CD4-positive, alpha-beta T cell treated with Interferon alpha-2 for 1 hour (primary cell): ENCODE measurements around the gene CFAP299.

Experiments
- DNase-seq, 2 donors: peaks; one replicate each; pipeline ENCODE4 v3.0.0-alpha.2; 2020 to 2022

Gene CFAP299

GRCh38 chr4:80452768-80453167 lies 117.2 kb downstream of the CFAP299 start:
- no peak for DNase-seq

DNA sequence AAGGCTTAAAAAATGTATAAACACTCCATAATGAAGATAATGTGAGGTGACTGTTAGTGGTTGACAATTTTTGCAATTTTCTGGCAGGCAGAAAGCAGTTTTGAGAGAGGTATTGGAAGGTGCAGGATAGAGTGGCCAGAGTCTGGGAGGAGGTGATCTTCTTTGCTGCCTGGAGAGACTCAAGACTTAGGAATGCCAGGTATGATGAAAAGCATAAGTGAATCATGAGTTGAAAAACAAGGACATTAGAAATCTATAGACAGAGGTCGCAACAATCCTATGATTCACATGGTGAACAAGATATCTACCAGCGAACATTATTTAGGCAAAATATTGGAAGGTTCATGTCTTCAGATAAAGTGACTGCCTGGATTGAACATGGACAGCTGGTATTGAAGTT lies 118.5 kb downstream of the CFAP299 start:
- no peak for DNase-seq

- DNase-seq, result no peak
Observed at GRCh38 chr4:80454556-80454955, 119.0 kb downstream of the CFAP299 start.

GRCh38 chr4:80459918-80460473 lies 124.5 kb downstream of the CFAP299 start:
- DNase-seq, result peak in 1 of 2 donors; percentile 41

- no peak for DNase-seq
Observed at GRCh38 chr4:80461412-80461811, 125.9 kb downstream of the CFAP299 start.

DNA sequence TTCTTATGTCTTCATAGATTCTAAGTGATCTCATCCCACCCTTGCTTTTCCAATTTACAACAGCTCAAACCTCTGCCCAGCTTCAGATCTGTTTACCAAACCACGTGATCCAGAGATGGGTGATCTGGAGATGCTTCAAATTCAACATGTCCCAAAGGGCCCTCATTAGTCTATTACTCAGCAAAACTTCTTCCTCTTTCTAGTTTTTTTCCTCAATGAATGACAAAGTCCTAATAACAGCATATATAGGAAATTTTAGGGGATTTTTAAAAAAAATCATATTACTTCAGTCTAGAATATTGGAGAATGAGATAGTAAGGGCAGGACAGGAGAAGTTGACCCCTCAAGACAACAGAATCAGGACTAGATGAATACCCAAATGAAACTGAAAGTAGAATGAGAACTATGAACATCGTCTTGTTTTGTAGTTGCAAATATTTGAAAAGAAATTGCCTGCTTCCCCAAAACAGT lies 127.1 kb downstream of the CFAP299 start:
- peak in 1 of 2 donors; percentile 18 for DNase-seq

- no peak for DNase-seq
Observed at GRCh38 chr4:80463509-80463908, 128.0 kb downstream of the CFAP299 start.

DNA sequence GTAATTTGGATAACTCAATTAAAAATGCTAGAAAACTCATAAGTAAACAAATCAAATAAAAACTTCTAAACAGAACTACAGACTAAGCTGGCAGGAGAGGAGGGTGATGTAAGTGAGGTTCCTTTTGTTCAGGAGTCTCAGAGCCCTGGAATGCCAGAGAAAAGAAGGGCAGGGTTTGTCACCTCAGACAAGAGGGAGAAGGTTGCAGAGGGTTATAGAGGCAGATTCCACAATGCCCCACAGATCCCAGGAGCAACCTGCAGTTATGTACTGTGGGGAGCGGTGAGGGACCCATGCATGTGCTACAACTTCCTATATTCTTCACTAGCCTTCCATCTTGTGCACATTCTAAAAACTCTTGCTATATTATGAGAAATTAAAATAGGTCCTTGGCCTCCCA lies 129.7 kb downstream of the CFAP299 start:
- no peak for DNase-seq

DNA sequence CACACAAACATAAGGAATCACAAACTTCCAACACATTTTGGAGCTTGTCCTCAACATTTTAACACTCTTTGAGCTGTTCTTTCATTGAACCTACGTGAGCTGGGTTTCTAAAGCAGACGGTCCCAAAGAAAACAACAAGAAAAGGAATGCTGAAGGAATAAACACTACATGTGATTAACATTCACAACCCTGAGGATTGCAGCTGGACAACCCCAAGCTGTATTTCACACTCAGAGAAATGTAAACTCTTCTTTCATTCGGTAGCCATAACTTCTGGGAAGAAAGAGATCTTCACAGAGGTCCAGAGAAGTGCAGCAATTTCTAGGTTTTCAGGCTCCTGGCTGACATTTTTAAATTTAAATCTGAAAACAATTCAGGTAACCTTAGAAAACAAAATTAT lies 130.2 kb downstream of the CFAP299 start:
- no peak for DNase-seq

DNA sequence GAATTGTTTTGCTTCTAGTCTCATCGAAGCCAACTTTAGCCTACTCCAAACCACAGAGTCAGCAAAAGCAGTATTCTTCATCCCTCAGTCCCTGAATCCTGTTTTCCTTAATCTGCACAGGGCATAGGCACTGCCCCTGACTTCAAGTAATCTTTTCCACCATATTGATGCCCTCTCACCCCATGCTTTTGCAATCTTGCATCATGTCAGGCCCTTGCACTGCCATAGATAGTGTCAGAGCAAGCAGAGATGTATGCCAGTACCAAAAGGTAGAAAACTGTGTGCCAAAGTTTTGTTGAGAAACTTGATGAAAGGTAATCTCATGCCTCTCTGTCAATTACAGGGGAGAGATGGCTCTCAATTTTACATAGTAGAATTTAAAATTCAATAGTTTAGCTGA lies 131.1 kb downstream of the CFAP299 start:
- no peak for DNase-seq

DNA sequence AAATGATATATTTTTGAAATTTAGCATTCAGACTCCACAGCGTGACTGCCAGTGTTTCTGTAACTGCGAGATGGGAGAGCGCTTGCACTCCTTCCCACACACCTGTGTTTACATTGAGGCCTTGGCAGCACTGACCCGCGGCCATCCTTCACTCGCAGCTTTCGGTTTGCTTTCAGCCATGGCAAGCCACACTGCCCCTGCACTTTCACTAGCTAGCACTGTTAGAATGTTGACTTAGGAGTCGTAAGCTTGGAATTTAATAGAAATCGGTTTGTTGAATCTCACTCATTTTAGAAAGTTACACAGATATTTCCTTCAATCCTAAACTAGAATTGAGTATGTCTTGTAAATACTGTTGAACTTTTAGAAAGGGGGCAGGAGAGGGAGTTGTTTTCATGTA lies 136.2 kb downstream of the CFAP299 start:
- DNase-seq, result no peak

GRCh38 chr4:80475236-80475635 lies 139.7 kb downstream of the CFAP299 start:
- DNase-seq, result no peak

DNA sequence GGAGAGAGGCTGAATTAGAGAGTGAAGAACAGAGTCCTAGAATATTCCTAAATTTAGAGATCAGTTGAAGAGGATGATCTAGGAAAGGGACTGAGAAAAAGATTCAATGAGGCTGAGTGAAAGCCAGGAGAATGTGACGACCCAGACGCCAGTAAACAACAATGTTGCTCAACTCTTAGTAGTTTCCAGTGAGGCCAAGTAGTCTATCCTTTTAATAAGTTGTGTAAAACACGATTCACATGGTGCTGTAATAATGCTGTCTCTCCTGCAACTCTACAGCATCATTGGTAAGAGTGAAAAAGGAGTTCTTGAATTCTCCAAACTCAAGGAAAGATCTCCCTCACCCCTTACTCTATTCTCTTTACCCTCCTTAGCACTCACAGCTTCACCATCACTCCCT lies 140.3 kb downstream of the CFAP299 start:
- no peak for DNase-seq

- no peak for DNase-seq
Observed at GRCh38 chr4:80484712-80485111, 149.2 kb downstream of the CFAP299 start.

- DNase-seq, result no peak
Observed at GRCh38 chr4:80486603-80487002, 151.1 kb downstream of the CFAP299 start.

GRCh38 chr4:80489798-80490197 lies 154.3 kb downstream of the CFAP299 start:
- DNase-seq, result no peak

- peak; percentile 54 to 77 for DNase-seq
Observed at GRCh38 chr4:80492761-80493160, 157.2 kb downstream of the CFAP299 start.

DNA sequence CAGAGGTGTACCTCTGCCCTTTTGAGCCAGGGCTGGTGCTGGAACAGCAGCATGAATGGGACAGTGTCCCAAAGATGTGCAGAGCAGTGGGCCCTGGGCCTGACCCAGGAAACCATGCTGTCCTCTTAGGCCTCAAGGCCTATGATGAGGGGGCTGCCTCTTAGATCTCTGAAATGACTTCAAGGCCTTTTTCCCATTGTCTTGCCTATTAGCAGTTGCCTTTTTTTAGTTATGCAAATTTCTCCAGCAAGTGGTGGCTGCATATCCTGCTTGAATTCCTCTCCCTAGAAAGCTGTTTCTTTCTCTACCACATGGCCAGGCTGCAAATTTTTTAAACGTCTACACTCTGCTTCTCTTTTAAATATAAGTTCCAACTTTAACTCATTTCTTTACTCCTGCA lies 160.3 kb downstream of the CFAP299 start:
- no peak for DNase-seq

DNA sequence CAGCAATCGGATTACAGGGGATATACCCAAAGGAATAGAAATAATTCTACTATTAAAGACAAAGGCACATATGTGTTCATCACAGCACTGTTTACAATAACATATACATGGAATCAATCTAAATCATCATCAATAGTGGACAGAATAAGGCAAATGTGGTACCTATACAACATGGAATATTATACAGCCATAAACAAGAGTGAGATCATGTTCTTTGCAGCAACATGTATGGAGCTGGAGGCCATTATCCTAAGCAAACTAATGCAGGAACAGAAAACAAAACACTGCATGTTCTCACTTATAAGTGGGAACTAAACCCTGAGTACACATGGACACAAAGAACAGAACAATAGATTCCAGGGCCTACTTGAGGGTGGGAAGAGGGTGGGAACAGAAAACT lies 163.2 kb downstream of the CFAP299 start:
- no peak for DNase-seq

DNA sequence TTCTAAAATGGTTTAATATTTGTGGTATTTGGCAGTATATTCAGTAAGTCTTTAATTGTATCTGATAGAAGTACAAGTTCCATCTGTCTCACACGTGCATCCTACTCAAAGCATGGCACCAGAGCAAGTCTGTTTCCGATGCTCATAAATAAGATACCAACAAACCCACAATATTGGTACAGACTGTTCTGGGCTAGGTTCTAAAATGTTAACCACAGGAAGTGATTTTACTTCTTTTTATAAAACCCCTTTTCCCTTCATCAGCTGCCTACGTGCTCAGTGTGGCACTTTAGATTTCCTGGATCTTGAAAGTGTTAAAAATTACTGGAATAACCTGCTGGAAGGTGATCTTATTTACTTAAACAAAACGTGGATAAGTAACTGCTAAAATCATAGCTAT lies 165.1 kb downstream of the CFAP299 start:
- peak; percentile 15 to 68 for DNase-seq

GRCh38 chr4:80507077-80507476 lies 171.5 kb downstream of the CFAP299 start:
- no peak for DNase-seq

GRCh38 chr4:80507507-80507906 lies 172.0 kb downstream of the CFAP299 start:
- DNase-seq, result no peak

DNA sequence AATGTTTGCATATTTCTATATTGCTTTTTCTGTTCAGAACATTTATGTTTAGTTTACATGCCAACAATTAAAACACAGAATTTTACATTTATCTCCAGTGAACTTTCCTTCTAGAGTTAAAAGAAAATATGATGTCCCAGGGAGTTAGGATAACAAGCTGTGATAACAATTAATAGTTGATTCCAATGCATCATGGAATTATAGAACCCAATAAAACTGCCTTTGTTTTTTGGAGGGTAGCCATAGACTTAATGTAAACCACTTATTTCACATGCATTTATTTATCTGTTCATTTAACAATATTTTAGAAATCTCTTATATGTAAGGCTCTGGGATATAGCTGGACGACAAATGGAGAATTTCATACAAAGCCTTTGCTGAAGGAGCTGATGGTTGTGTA lies 180.0 kb downstream of the CFAP299 start:
- DNase-seq, result no peak

DNA sequence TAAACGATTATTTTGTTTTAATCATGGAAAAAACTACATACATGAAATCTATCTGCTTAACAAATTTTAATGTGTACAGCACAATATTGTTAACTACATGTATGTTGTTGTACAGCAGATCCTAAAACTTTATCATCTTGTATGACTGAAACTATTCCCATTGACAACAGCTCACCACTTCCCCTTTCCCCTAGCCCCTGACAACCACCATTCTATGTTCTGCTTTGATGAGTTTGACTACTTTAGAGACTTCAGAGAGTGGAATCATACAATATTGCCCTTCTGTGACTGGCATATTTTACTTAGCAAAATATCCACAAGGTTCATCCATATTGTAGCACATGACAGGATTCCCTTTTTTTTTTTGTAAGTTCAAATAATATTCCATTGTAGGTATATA lies 185.9 kb downstream of the CFAP299 start:
- DNase-seq, result no peak

- DNase-seq, result no peak
Observed at GRCh38 chr4:80526697-80527096, 191.2 kb downstream of the CFAP299 start.

DNA sequence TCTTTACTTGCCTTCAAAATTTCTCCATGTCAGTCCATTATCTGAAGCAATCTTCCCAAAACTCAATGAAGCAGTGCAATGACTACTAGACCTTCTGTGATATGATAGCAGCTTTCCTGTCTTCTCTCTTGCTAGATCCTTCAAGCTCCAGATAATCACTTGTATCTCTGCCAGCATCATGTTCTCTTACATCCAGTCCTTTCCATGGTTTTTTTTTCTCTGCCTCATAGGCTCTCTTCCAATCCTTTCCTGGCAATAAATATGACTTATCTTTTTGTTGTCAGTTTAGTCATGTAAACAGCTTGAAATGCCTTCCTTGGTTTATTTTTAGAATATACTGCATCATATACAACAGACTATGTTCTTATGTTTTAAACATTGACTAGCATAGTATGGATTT lies 193.5 kb downstream of the CFAP299 start:
- no peak for DNase-seq
